CD4-positive, alpha-beta T cell treated with Interleukin-12 subunit alpha and Interleukin-12 subunit beta, for 1 hour (primary cell): ENCODE measurements around the gene WNT7B.
"Not testable (repeated sequence)": the region's sequence is repeated elsewhere in the genome, so short reads cannot be mapped to it uniquely, and the experiment has no call there.

Source experiments
- DNase-seq: peaks from one replicate; pipeline ENCODE4 v3.0.0-alpha.2; 2020

Gene WNT7B

GRCh38 chr22:46007848-46008261 lies 30.9 kb upstream of the WNT7B start:
- no peak for DNase-seq

GRCh38 chr22:46007003-46007847 lies 30.3 kb upstream of the WNT7B start:
- no peak for DNase-seq

GRCh38 chr22:46006379-46007002 lies 29.5 kb upstream of the WNT7B start:
- DNase-seq: peak; percentile 87

- not testable (repeated sequence) for DNase-seq
Observed at GRCh38 chr22:46005116-46005705, 28.2 kb upstream of the WNT7B start.

- peak; percentile 37 for DNase-seq
Observed at GRCh38 chr22:46004105-46004866, 27.3 kb upstream of the WNT7B start.

GRCh38 chr22:46003271-46004091 lies 26.5 kb upstream of the WNT7B start:
- no peak for DNase-seq

- DNase-seq: no peak
Observed at GRCh38 chr22:46002757-46003270, 25.9 kb upstream of the WNT7B start.

GRCh38 chr22:46001426-46002106 lies 24.6 kb upstream of the WNT7B start:
- no peak for DNase-seq

GRCh38 chr22:46001046-46001425 lies 24.1 kb upstream of the WNT7B start:
- DNase-seq: no peak

GRCh38 chr22:46000081-46001027 lies 23.4 kb upstream of the WNT7B start:
- DNase-seq: no peak

GRCh38 chr22:45999379-45999971 lies 22.5 kb upstream of the WNT7B start:
- no peak for DNase-seq

GRCh38 chr22:45998638-45999378 lies 21.8 kb upstream of the WNT7B start:
- DNase-seq: no peak

- no peak for DNase-seq
Observed at GRCh38 chr22:45997777-45998637, 21.0 kb upstream of the WNT7B start.

- DNase-seq: peak; percentile 22
Observed at GRCh38 chr22:45997077-45997776, 20.3 kb upstream of the WNT7B start.

GRCh38 chr22:45996241-45997076 lies 19.5 kb upstream of the WNT7B start:
- DNase-seq: peak; percentile 21

GRCh38 chr22:45995405-45996101 lies 18.6 kb upstream of the WNT7B start:
- no peak for DNase-seq
